SU-DHL-6 (cell line): Measurements from ENCODE around the gene BFSP1.

Experiments
- CTCF ChIP-seq: fragments of 200-600 bp; sonication (generic); IDR thresholded peaks from one replicate; pipeline ENCODE4 v1.5.1; 2017; ENCODE audit warnings: antibody characterized with exemption, mild to moderate bottlenecking, low read length, moderate library complexity; ENCODE audit not compliant: insufficient read depth, poor library complexity, severe bottlenecking
- EZH2phosphoT487 ChIP-seq: fragments of 200-600 bp; sonication (generic), shearing (Covaris generic); conservative IDR thresholded peaks from 2 replicates; pipeline ENCODE4 v1.6.1; 2018; ENCODE audit warnings: mild to moderate bottlenecking, antibody characterized with exemption, low read length, moderate library complexity, mixed read lengths

- no peak for TF ChIP-seq CTCF
- TF ChIP-seq EZH2phosphoT487, result no peak
Measured at GRCh38 chr20:17529586-17529985, 1.6 kb downstream of the BFSP1 start.
